GM12892 (cell line): Measurements from ENCODE around the gene ATG16L1.

Experiments
- POLR2A ChIP-seq: IDR thresholded peaks from 2 replicates; pipeline ENCODE4 v1.6.1; 2011; ENCODE audit warnings: low read depth, low read length, control low read depth
- POLR2AphosphoS5 ChIP-seq: IDR thresholded peaks from 2 replicates; pipeline ENCODE4 v1.6.1; 2011; ENCODE audit warnings: low read depth, low read length, control low read depth

GRCh38 chr2:233323851-233324250, 72.4 kb downstream of the ATG16L1 start:
- TF ChIP-seq POLR2A (no peak), POLR2AphosphoS5 (no peak)
